GM21619 (cell line): Measurements from ENCODE around the gene SHC1.
A peak's percentile ranks its signal among the peaks of the same experiment; 100 is the strongest.

ENCODE experiments used
- ATAC-seq: cut with Tn5 transposase; IDR thresholded peaks from one replicate; pipeline ENCODE4 v1.9.1; 2021; ENCODE audit not compliant: unreplicated experiment

Gene SHC1

GRCh38 chr1:154970631-154971340, at the start of gene SHC1:
TSS of gene SHC1 (minus strand) at chr1:154970747. CDS start at chr1:154970526, 221 bp downstream.
- ATAC-seq: no peak

- no peak for ATAC-seq
Measured at GRCh38 chr1:155019377-155020245, 49.1 kb upstream of the SHC1 start.

- ATAC-seq: no peak
Measured at GRCh38 chr1:155018617-155019348, 48.2 kb upstream of the SHC1 start.

- ATAC-seq: no peak
Measured at GRCh38 chr1:155017946-155018316, 47.4 kb upstream of the SHC1 start.

GRCh38 chr1:155017041-155017945, 46.7 kb upstream of the SHC1 start:
- ATAC-seq: peak; percentile 74

- ATAC-seq: no peak
Measured at GRCh38 chr1:155016231-155016831, 45.8 kb upstream of the SHC1 start.

- no peak for ATAC-seq
Measured at GRCh38 chr1:155015527-155016230, 45.1 kb upstream of the SHC1 start.

GRCh38 chr1:155014709-155015508, 44.4 kb upstream of the SHC1 start:
- no peak for ATAC-seq

- ATAC-seq: no peak
Measured at GRCh38 chr1:155013632-155014031, 43.1 kb upstream of the SHC1 start.

- ATAC-seq: no peak
Measured at GRCh38 chr1:155012776-155013602, 42.4 kb upstream of the SHC1 start.

GRCh38 chr1:155012026-155012546, 41.5 kb upstream of the SHC1 start:
- no peak for ATAC-seq

GRCh38 chr1:155011437-155012025, 41.0 kb upstream of the SHC1 start:
- no peak for ATAC-seq

GRCh38 chr1:155011004-155011416, 40.5 kb upstream of the SHC1 start:
- no peak for ATAC-seq

- ATAC-seq: no peak
Measured at GRCh38 chr1:155010211-155010918, 39.8 kb upstream of the SHC1 start.

- no peak for ATAC-seq
Measured at GRCh38 chr1:155009742-155010141, 39.2 kb upstream of the SHC1 start.

- ATAC-seq: no peak
Measured at GRCh38 chr1:155009221-155009711, 38.7 kb upstream of the SHC1 start.
